ENCODE measurements around the gene TMEM123.

GRCh38 chr11:102446606-102447005 lies 6.0 kb downstream of the TMEM123 start:
- TF ChIP-seq CTCF (IDR thresholded peaks at IDR 0.05 in 8 of 11, conservative IDR thresholded peaks at IDR 0.05 in 3 of 11) (no peak), POLR2A (IDR thresholded peaks at IDR 0.05) (no peak), POLR2AphosphoS5 (IDR thresholded peaks at IDR 0.05) (no peak)

All from spleen (tissue), 7 donors.